CD4-positive, alpha-beta T cell treated with Interleukin-10 for 1 hour (primary cell): ENCODE results near the gene DNAAF9.
"Not testable (repeated sequence)": the region's sequence is repeated elsewhere in the genome, so short reads cannot be mapped to it uniquely, and the experiment has no call there.

ENCODE experiments used
- DNase-seq: peaks from one replicate; pipeline ENCODE4 v3.0.0-alpha.2; 2020

DNAAF9 gene

DNA sequence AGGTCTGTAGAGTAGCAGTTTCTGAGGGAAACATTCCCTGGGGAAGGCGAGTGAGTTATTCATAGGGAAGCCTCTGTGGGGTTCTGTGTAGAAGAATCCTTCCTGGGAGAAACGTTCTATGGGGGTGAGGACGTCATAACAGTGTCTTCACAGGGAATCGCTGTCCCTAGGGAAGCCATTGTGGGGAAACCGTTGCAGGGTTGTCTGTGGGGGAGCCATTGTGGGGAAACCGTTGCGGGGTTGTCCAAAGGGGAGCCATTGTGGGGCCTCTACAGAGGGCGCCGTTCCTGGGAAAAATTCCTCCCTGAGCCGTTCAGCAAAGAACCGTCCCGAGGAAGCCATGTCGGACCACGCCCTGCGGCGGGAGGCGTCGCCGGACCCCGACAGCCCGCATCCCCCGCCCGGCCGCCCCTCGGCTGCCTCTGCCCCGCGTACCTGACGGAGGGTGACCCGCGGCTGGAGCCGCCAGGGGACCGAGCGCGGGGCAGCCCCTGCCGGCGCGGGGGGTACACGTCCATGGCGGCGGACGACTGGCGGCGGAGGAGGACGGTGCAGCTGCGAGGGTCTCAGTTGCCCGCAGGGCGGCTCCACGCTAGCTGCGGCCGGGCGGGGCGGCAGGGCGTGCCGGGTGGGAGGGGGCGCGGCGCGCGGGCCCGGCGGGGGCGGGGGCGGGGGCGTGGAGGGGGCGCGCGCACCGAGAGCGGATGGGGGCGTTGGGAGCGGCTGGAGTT is at the start of gene DNAAF9:
TSS of gene DNAAF9 (minus strand) at position 630 of the 731 bp plus-strand sequence. CDS start at position 518, 112 bp downstream.
- peak; percentile 76 for DNase-seq

GRCh38 chr20:3456648-3457047 is 49.2 kb upstream of the DNAAF9 start:
- no peak for DNase-seq

- DNase-seq, result no peak
Observed at GRCh38 chr20:3454831-3455230, 47.4 kb upstream of the DNAAF9 start.

- no peak for DNase-seq
Observed at GRCh38 chr20:3452690-3453089, 45.2 kb upstream of the DNAAF9 start.

DNA sequence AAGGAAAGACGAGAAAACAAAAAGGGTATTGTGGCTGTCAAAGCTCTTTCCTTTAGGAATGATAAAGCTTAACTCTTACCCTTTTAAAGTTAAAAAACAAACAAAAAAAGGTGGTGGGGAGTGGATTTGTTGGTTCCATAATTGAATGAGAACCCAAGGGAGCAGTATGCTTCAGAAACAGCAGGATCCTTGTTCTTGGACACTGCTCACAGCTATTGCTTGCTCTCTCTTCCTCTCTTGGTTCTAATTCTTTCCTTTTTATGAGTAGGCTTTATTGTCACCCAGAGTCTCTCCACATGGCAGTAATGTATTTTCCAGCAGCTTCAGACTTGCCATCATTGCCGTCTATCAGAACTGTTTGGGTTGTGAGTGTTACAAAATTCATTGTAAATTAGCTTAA is 44.7 kb upstream of the DNAAF9 start:
- no peak for DNase-seq

GRCh38 chr20:3449319-3449718 is 41.9 kb upstream of the DNAAF9 start:
- DNase-seq, result no peak

- no peak for DNase-seq
Observed at GRCh38 chr20:3447321-3447720, 39.9 kb upstream of the DNAAF9 start.

DNA sequence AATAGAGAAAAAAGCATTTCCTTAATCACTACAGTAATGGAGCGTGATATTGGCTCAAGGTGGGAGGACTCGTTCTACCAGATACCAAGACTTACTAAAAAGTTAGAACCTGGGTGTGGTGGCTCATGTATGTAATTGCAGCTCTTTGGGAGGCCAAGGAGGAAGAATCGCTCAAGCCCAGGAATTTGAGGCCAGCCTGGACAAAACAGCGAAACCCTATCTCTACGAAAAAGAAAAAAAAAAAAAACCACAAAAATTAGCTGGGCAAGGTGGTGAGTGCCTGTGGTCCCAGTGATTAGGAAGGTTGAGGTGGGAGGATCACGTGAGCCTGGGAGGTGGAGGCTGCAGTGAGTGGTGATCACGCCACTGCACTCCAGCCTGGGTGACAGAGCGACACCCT is 39.3 kb upstream of the DNAAF9 start:
- DNase-seq, result no peak

DNA sequence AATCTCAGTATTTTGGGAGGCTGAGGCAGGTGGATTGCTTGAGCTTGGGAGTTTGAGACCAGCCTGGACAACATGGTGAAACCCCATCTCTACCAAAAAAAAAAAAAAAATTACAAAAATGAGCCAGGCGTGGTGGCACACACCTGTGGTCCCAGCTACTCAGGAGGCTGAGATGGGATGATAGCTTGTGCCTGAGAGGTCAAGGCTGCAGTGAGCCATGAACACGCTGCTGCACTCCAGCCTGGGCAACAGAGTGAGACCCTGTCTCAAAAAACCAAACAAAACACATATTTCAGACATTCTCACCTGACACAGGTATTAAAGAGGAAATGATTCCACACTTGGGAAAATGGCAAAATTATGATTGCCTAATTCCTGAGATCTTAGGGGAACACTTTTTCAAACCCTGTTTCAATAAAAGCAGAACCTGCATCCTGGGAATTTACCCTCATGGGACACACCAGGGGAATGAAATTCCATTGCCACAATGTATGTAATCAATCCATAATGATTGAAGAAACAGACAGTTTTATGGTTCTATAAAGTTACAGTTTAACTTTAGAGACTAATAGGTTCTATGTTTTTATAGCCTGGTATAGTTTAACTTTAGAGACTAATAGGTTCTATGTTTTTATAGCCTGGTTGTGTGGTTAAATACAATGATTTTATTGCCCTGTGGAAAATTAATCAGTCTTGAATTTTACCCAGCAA is 29.6 kb upstream of the DNAAF9 start:
- no peak for DNase-seq

- no peak for DNase-seq
Observed at GRCh38 chr20:3434232-3434631, 26.8 kb upstream of the DNAAF9 start.

DNA sequence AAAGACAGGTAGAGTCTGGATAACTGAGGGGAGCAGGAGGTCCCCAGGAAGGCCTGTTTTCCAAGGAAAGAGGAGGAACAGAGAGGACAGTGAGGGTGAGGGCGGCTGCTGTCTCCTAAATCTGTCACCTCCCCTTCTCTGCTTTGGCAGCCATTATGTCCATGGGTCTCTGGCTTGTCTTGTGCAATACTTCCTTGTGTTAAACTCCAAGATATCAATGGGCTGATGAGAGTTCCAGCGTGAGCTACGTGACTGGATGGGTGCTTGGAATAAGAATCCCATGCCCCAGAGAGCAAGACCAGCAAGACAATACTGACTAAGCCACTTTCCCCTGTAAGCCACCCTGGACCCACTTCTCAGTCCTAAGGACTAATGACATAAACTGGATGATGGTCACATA is 26.3 kb upstream of the DNAAF9 start:
- no peak for DNase-seq

DNA sequence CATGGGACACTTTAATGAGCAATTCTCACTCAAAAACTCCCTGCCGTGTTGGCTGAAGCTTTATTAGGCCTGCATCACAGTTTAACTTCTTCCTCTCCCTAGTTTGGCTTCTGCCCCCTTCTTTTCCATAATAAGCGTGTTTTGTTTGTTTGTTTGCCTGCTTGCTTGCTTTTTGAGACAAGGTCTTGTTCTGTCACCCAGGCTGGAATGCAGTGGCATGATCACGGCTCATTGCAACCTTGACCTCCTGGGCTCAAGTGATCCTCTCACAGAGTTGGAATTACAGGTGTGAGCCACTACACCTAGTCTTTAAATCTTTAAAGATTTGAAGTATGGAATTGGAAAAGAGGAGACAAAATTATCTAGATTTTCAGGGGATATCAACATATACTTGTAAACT is 25.4 kb upstream of the DNAAF9 start:
- no peak for DNase-seq

DNA sequence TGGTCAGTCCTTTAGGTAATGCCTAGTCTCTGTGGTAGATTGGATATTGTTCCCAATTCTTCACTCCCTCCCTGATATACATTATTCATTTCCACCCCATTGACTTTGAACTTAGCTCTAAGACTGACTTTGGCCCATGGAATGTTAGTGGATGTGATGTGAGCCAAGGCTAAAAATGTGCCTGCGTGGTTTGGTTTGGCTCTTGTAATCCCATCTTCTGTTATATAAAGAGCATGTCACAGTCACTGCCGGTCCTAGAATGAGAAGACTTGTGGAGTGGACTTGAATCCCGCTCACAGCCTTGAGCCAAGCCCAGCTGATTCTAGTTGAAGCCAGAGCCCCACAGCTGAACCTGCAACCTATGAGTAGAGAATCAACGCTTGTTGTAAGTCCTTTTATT is 23.6 kb upstream of the DNAAF9 start:
- no peak for DNase-seq

DNA sequence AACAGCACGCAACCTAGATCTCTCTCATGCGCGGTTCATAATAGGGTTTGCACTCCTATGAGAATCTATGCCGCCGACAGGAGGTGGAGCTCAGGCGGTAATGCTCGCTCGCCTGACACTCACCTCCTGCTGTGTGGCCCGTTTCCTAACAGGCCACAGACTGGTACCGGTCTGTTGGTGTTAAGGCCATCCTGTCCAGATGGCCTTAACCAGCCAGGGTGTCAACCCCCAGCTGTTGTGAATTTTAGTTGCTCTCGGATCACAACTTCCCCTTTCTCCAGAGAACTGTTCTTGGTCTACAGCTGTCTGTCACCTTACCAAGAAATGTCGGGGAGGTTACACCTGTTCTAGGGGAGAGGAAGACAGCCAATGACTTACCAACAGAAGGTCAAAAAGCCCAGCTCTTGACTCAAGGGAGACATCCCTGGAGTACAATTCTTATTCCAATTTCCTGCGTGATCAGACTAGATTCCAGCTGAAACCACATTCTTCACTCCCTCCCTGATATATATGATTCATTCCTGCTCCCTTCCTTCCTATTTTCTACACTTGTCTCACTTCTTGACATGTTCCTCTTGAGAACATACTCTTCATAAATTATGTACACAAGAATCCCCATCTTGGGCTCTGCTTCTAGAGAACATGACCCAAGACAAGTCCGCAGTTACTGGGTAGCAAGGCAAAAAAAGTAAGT is 23.1 kb upstream of the DNAAF9 start:
- DNase-seq, result no peak

- not testable (repeated sequence) for DNase-seq
Observed at GRCh38 chr20:3426766-3427165, 19.3 kb upstream of the DNAAF9 start.

DNA sequence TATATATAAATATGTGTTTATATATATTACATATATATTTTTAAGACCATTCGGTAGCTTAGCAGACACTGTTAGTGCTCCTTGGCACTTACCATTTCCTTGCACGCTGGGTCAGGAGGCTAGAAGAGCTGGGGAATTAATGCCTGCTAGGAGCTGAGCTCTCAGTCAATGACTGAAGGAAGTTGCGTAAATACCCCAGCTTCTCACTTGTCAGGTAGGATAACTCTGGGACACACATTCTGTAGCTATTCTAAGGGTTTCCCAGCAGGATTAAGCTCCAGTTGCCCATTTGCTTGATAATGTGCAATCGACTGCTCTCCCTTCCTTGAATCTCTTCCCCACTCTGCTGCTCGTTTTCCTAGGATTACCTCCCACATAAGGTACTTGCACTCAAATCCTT is 15.7 kb upstream of the DNAAF9 start:
- DNase-seq, result no peak

DNA sequence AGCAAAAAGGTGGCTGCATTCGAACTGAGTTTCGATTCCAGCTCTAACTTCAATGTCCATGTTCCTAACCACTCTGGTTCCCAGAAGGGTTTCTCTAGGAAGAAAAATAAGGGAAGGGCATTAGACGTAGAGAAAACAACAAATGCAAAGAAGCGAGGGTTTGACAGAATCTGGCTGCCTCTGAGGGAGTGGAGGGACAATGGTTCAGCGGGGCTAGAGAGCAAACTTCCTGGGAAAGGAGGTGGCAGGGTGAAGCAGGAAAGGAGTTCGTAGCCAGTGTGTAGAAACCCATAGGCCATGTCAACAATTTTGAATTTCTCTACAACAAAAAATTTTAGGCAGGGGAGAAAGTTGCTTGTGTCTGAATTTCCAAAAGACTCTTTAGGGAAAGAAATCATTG is 14.5 kb upstream of the DNAAF9 start:
- no peak for DNase-seq

DNA sequence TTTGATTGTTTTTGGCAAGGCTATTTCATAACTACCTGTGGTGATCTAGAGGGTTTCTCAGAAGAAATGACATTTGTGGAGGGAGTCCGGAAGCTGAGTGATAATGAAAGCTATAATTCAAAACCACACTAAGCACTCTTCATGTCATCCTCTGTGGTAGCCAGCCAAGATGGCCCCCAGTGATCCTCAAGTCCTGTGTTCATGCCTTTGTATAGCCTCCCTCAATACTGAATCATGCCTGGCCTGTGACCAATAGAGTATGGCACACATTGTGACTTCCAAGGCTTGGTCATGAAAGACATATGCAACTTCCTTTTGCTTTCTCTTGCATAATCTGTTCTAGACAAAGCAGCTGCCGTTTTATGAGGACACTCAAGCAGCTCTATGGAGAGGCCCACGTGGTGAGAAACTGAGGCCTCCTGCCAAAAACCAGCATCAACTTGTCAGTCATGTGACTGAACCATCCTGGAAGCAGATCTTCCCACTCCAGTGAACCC is 12.8 kb upstream of the DNAAF9 start:
- DNase-seq, result peak; percentile 45

DNA sequence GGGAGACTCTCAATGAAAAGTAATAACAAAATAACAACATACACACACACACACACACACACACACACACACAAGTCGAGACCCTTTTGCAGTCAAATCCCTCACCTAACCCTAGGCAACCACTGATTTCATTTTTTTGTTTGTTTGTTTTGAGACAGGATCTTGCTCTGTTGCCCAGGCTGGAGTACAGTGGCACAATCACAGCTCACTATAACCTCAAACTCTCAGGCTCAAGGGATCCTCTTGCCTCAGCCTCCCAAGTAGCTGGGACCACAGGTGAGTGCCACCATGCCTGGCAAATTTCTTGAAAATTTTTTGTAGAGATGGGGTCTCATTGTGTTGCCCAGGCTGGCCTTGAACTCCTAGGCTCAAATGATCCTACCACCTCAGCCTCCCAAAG is 10.7 kb upstream of the DNAAF9 start:
- DNase-seq, result not testable (repeated sequence)

DNA sequence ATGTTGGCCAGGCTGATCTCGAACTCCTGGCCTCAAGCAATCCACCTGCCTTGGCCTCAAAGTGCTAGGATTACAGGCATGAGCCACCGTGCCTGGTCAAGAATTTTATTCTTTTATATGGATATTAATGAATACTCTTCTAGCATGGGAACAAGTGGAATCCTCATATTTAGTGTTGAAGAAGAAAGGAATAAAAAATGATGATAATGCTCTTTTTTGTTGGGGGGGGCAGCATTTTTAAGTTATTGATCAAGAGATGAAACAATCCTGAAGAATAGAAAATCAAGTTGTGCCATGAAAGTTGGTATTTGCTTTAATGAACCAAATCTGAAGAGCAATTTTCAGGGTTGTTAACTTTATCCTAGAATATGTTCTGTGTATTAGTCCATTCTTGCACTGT is 6.7 kb upstream of the DNAAF9 start:
- no peak for DNase-seq

GRCh38 chr20:3413393-3413889 is 6.0 kb upstream of the DNAAF9 start:
- no peak for DNase-seq

GRCh38 chr20:3412600-3413392 is 5.3 kb upstream of the DNAAF9 start:
- no peak for DNase-seq

- no peak for DNase-seq
Observed at GRCh38 chr20:3410464-3410863, 3.0 kb upstream of the DNAAF9 start.
